ENCODE measurements around the gene MBTPS1.

Gene MBTPS1

GRCh38 chr16:84049403-84050060 lies 67.2 kb downstream of the MBTPS1 start:
- no peak for DNase-seq

- DNase-seq: no peak
Measured at GRCh38 chr16:84048871-84049270, 67.9 kb downstream of the MBTPS1 start.

- no peak for DNase-seq
Measured at GRCh38 chr16:84048270-84048669, 68.5 kb downstream of the MBTPS1 start.

- no peak for DNase-seq
Measured at GRCh38 chr16:84047626-84048025, 69.1 kb downstream of the MBTPS1 start.

GRCh38 chr16:84047206-84047605 lies 69.5 kb downstream of the MBTPS1 start:
- no peak for DNase-seq

GRCh38 chr16:84045818-84046470 lies 70.8 kb downstream of the MBTPS1 start:
- no peak for DNase-seq

- no peak for DNase-seq
Measured at GRCh38 chr16:84045001-84045817, 71.5 kb downstream of the MBTPS1 start.

- DNase-seq: no peak
Measured at GRCh38 chr16:84044118-84044488, 72.6 kb downstream of the MBTPS1 start.

GRCh38 chr16:84043486-84044117 lies 73.1 kb downstream of the MBTPS1 start:
- no peak for DNase-seq

GRCh38 chr16:84042879-84043485 lies 73.8 kb downstream of the MBTPS1 start:
- DNase-seq: no peak

- no peak for DNase-seq
Measured at GRCh38 chr16:84042308-84042878, 74.3 kb downstream of the MBTPS1 start, which contains the start of gene SLC38A8. SLC38A8 (minus strand) TSS chr16:84042795; CDS start chr16:84042157, 638 bp downstream.

- no peak for DNase-seq
Measured at GRCh38 chr16:84041881-84042280, 74.9 kb downstream of the MBTPS1 start.

GRCh38 chr16:84040823-84041820 lies 75.6 kb downstream of the MBTPS1 start:
- no peak for DNase-seq

- DNase-seq: no peak
Measured at GRCh38 chr16:84040226-84040822, 76.4 kb downstream of the MBTPS1 start.

GRCh38 chr16:84039696-84040095 lies 77.0 kb downstream of the MBTPS1 start:
- DNase-seq: no peak

GRCh38 chr16:84038469-84038868 lies 78.3 kb downstream of the MBTPS1 start:
- no peak for DNase-seq

GRCh38 chr16:84036982-84037425 lies 79.7 kb downstream of the MBTPS1 start:
- no peak for DNase-seq

GRCh38 chr16:84036131-84036530 lies 80.6 kb downstream of the MBTPS1 start:
- no peak for DNase-seq

GRCh38 chr16:84034516-84034915 lies 82.2 kb downstream of the MBTPS1 start:
- DNase-seq: no peak

Data from T1000 (cell line).